GM19099 (cell line): ENCODE measurements around the gene SLCO3A1.

ENCODE experiments used
- POLR2A ChIP-seq: IDR thresholded peaks from 3 replicates; pipeline ENCODE4 v1.6.1; 2011; ENCODE audit warnings: low read depth; ENCODE audit not compliant: insufficient read length; ENCODE audit errors: extremely low read depth

Gene SLCO3A1

GRCh38 chr15:91947683-91948608, 94.4 kb downstream of the SLCO3A1 start:
- no peak for TF ChIP-seq POLR2A

GRCh38 chr15:91949361-91949760, 95.9 kb downstream of the SLCO3A1 start:
- TF ChIP-seq POLR2A = no peak

- TF ChIP-seq POLR2A = no peak
Measured at GRCh38 chr15:91950054-91950453, 96.5 kb downstream of the SLCO3A1 start.

GRCh38 chr15:91950631-91951329, 97.3 kb downstream of the SLCO3A1 start:
- TF ChIP-seq POLR2A = no peak

- TF ChIP-seq POLR2A = no peak
Measured at GRCh38 chr15:91952216-91952615, 98.7 kb downstream of the SLCO3A1 start.

GRCh38 chr15:91953432-91953831, 99.9 kb downstream of the SLCO3A1 start:
- TF ChIP-seq POLR2A = no peak

GRCh38 chr15:91954292-91954691, 100.8 kb downstream of the SLCO3A1 start:
- no peak for TF ChIP-seq POLR2A

GRCh38 chr15:91956026-91956723, 102.7 kb downstream of the SLCO3A1 start:
- no peak for TF ChIP-seq POLR2A

- TF ChIP-seq POLR2A = no peak
Measured at GRCh38 chr15:91961357-91961756, 107.8 kb downstream of the SLCO3A1 start.

- no peak for TF ChIP-seq POLR2A
Measured at GRCh38 chr15:91965501-91966193, 112.1 kb downstream of the SLCO3A1 start.

GRCh38 chr15:91966194-91966552, 112.7 kb downstream of the SLCO3A1 start:
- TF ChIP-seq POLR2A = no peak

GRCh38 chr15:91967935-91968606, 114.6 kb downstream of the SLCO3A1 start:
- TF ChIP-seq POLR2A = no peak

GRCh38 chr15:91968610-91969009, 115.1 kb downstream of the SLCO3A1 start:
- no peak for TF ChIP-seq POLR2A

GRCh38 chr15:91970142-91970541, 116.6 kb downstream of the SLCO3A1 start:
- TF ChIP-seq POLR2A = no peak

- TF ChIP-seq POLR2A = no peak
Measured at GRCh38 chr15:91973481-91973880, 120.0 kb downstream of the SLCO3A1 start.

- TF ChIP-seq POLR2A = no peak
Measured at GRCh38 chr15:91974321-91974720, 120.8 kb downstream of the SLCO3A1 start.
